G401.6 (cell line): ENCODE measurements around the gene ANKRD60.

Experiments used
- FAIRE-seq: peaks from 2 replicates; lab custom pipeline; 2012; peaks lifted over from hg19 to GRCh38; lab: Jason Lieb, UNC

The ANKRD60 gene, protein sequence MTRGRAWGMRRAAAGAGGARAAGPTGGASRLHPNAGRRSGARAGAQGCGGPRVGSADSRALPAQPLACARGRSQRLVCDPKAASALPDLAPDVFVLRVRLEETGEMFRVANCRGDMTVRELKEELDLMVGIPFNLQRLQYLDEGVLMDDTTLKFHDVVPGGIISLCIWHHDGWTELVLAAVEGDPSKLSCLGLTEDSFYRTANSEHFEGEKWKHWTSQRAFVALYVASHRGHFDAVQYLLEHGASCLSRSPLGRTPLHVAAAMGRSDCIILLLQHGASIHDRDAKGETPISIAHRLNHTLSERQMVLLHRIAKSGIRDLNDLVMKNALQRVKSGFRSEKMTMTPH

GRCh38 chr20:58228484-58229197, at the start of gene ANKRD60:
TSS of gene ANKRD60 (minus strand) at chr20:58228653. CDS start at chr20:58228653, 0 bp downstream.
- no peak for FAIRE-seq

DNA sequence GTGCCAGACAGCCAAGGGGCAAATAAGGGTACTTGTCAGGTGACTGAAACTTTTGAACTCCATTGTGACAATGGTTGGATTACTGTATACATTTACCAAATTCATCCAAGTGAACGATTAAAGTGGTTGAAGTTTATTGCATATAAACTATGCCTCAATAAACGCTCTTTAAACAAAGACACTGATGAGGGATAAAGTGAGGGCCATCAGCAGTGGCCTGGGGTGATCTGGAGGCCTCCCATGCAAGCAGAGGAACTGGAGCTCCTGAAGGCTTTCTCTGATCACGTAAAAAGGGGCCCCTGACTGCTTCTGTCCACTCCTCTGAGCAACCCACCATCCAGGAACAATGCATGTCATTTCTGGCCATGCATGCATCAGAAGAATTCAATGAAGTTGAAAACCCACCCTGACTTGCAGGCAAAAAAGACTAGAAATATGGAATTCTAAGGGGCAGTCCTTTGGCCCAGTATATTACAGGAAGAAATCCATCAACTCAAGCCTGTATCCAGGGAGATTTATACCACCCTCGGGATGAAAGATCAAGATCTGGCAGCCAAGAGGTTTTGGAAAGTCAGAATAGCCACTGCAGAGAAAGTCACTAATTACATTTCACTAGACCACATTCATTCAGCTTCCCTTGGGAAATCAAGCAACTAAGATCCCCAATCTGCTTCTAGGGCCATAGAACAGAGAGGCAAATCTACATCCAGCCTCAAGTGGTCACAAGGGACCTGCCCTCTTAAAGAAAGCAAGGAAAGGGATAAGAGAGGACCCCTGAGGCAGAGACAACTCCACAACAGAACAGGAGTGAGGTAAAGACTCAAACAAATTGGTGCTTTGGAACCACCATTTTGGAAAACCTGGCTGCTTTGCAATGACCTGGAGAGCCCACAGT, 49.4 kb upstream of the ANKRD60 start:
- no peak for FAIRE-seq

GRCh38 chr20:58277107-58277506, 48.7 kb upstream of the ANKRD60 start:
- no peak for FAIRE-seq

- peak; percentile 51 for FAIRE-seq
Measured at GRCh38 chr20:58274384-58274783, 45.9 kb upstream of the ANKRD60 start.

GRCh38 chr20:58271606-58272351, 43.3 kb upstream of the ANKRD60 start:
- no peak for FAIRE-seq

DNA sequence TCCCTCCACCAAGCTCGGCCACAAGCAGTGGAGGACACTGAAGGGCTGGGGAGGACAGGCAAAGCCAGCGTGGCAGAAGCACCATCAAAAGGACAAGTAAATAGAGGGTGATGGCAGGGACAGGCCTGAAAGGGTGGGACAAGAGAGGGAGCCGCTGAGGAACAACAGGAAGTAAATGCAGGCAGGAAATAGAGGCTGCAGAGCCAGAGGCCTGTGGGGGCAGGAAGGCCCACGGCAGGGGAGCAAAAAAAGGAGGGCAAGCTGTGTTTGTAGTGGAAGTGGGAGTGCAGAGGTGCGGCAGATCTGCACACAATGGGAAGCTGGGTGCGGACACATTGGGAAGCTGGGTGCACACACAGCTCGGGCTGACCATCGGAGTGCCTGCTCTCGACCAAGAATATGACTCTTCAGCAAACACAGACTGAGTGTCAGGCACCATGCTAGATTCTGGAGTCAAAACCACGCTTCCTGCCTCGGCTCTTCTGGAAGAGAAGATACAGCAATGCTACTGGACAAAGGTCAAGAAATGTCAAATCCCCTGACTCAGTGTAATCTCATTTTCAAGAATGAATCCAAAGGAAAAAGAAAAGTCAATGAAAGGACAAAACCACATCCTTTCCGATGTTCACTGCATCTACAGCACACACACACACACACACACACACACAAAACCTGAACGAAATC, 40.6 kb upstream of the ANKRD60 start:
- no peak for FAIRE-seq

DNA sequence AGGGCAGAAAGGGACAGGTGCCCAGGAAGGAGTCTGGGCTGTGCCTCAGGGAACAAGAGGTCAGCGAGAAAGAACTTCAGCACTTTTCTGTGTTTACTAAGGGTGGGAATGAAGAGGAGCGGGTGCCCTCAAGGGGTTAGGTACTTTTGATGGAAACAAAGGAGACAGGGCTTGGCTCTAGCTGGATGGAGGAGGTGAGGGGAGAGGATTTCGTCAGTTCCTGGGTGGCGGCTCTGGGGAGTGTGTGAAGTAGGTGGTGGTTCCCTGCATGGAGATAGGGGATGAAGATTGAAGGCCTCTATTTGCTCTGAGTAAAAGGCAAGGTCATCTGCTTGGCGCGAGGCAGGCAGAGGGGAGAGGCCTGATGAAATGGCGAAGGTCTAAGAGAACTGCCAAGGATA, 40.0 kb upstream of the ANKRD60 start:
- FAIRE-seq, result no peak

DNA sequence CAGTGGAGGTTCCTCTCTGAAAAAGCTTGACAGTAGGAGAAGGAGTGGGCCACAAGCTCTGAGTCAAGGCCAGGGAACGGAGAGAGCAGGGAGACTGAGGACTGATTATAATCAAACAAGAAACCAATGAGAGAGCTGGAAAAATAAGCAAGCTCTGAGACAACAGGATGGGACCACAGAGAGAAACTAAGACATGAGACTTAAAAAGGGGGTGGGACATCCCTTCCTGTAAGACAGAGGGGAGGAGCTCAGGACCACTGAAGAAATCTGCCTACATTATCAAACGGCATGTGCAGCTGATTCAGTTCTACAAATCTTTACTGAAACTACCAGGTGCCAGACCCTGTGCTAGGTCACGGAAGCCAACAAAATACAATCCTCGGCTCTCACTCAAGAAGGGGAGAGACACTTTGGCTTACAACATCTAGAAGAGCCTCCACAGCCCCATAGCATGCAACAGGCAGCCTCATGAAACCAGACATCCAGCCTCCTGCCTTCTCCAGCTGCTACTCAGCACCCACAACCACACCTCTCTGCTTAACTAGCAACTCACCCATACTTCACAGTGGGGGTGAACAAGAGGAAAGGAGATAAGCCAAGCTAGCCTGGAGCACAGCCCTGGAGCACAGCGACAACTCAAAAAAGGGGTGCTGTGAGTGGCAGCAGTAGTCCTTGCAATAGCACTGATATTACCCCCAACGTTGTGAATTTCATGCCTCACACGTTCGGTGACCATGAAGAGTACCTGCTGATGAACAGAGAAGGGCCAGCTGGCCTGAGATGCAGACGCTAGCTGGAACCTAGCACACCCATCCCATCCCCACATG, 39.1 kb upstream of the ANKRD60 start:
- FAIRE-seq, result no peak

DNA sequence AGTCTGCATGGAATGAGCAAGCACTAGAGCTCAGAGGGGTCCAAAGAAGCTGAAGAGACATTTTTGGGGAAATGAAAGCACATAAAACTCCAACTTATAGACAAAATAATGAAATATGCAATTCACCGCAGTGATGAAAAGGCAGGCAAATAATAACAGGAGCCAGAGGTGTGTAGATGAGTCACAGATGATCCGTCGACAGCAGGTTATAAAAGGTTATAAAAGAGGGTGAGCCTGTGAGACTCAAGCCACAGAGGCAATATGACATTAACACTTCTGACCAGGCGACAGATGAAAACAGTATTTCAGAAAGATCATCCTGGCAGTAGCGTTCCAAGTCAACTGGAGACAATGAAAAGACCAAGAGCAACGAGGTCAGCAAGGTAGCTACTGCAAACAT, 35.8 kb upstream of the ANKRD60 start:
- FAIRE-seq, result no peak

GRCh38 chr20:58261660-58262059, 33.2 kb upstream of the ANKRD60 start:
- FAIRE-seq, result no peak

- no peak for FAIRE-seq
Measured at GRCh38 chr20:58260006-58260405, 31.6 kb upstream of the ANKRD60 start.

DNA sequence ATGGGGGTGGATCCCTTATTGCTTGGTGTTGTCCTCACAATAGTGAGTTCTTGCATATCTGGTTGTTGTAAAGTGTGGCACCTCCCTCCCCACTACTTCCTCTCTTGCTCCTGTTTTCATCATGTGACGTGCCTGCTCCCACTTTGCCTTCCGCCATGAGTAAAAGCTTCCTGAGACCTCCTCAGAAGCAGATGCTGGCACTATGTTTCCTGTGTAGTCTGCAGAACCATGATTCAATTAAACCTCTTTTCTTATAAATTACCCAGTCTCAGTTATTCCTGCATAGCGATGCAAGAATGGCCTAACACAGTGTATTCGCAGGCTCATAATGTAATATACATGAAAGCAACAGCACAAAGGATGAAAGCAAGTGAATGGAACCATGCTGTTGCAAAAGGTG, 28.4 kb upstream of the ANKRD60 start:
- no peak for FAIRE-seq

DNA sequence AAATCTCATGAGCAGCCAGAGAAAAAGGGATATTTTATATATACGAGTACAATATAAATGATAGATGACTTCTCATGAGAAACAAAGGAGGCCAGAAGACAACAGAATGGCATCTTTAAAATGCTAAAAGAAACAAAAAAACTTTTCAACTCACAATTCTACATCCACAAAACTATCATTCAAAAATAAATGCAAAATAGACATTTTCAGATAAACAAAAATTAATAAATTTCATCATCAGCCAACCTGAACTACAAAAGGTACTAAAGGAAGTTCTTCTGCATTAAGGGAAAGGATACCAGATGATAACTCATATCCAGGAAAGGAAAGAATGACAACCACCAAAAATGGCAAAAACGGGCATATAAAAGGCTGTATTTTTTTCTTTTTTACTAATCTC, 27.9 kb upstream of the ANKRD60 start:
- no peak for FAIRE-seq

DNA sequence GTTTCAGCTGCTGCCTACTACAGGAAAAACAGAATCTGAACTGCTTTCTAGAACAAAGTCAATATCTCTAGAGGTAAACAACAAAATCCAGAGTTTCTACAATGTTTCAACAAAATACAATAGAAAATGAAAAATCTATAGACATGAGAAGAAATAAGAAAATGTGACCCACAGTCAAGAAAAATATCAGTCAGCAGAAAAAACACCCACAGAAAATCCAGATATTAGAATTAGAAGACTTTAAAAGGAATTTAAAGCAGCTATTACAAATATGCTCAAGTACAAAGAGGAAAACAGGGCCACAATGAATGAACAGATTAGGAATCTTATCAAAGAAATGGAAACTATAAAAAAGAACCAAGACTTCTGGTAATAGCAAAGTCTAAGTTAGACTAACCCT, 26.4 kb upstream of the ANKRD60 start:
- no peak for FAIRE-seq

- FAIRE-seq, result no peak
Measured at GRCh38 chr20:58251979-58252591, 23.6 kb upstream of the ANKRD60 start.

GRCh38 chr20:58251348-58251978, 23.0 kb upstream of the ANKRD60 start:
- FAIRE-seq, result no peak

- FAIRE-seq, result no peak
Measured at GRCh38 chr20:58246346-58246745, 17.9 kb upstream of the ANKRD60 start.

DNA sequence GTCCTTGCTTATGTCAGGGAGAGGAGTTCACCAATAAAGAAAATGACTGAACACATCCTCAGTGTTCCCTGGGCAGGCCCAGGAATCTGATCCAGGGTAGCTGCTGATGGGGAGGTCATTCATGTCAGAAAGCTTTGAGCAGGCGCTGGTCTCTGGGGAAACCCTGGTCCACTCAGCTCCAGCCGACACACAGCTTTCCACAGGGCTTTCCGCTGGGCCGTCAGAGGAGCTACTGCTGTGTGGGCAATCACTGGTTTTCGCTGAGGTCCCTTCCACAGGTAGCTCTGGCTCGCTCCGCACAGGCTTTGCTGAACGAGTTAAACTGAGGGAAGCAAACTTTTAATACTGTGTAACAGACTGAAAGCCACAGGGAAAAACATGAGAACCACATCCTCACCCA, 17.5 kb upstream of the ANKRD60 start:
- no peak for FAIRE-seq

GRCh38 chr20:58245181-58245891, 16.9 kb upstream of the ANKRD60 start:
- no peak for FAIRE-seq
